Activated CD4-positive, alpha-beta memory T cell treated with anti-CD3 and anti-CD28 coated beads, Interleukin-2, amount 10 ng/mL, durations not matched to agents 7 days and 5 days (primary cell): ENCODE data around the gene IL1RL1. TPM values are rescaled to one million over a fixed set of nuclear protein-coding genes. Genes with fewer than 3 reads are reported as not detected.

Experiments used
- CTCF ChIA-PET: fragments of 350-600 bp; sonication (Branson Sonifier 250); formaldehyde crosslinking; loops from one replicate; lab custom pipeline; 2021; ENCODE audit warnings: antibody characterized with exemption, inconsistent platforms; lab: Charles Lee
- POLR2A ChIA-PET: fragments of 350-600 bp; sonication (Branson Sonifier 250); formaldehyde crosslinking; loops from one replicate; lab custom pipeline; 2021; ENCODE audit warnings: antibody characterized with exemption; lab: Charles Lee
- DNase-seq: peaks from one replicate; pipeline ENCODE4 v3.0.0-alpha.2; 2020
- H3K27ac Mint-ChIP-seq: one replicate; pipeline ENCODE4 v1.8.0; 2021; ENCODE audit warnings: mild to moderate bottlenecking, mixed read lengths
- H3K27me3 Mint-ChIP-seq: one replicate; pipeline ENCODE4 v1.8.0; 2021; ENCODE audit warnings: mixed read lengths
- H3K36me3 Mint-ChIP-seq: one replicate; pipeline ENCODE4 v1.8.0; 2021; ENCODE audit warnings: low read depth, mixed read lengths
- H3K4me1 Mint-ChIP-seq: one replicate; pipeline ENCODE4 v1.8.0; 2021; ENCODE audit warnings: mixed read lengths
- H3K4me3 Mint-ChIP-seq: one replicate; pipeline ENCODE4 v1.8.0; 2021; ENCODE audit warnings: mild to moderate bottlenecking, mixed read lengths
- H3K9me3 Mint-ChIP-seq: one replicate; pipeline ENCODE4 v1.8.0; 2021; ENCODE audit warnings: mixed read lengths
- total RNA-seq, 2 experiments: library from RNA; stranded (reverse); gene quantifications; one replicate each; pipeline ENCODE4 v1.2.3, GENCODE V29; 2021

The IL1RL1 gene
- total RNA-seq, 2 experiments from 2014 or later, result 0.58 to 0.71 TPM

DNA sequence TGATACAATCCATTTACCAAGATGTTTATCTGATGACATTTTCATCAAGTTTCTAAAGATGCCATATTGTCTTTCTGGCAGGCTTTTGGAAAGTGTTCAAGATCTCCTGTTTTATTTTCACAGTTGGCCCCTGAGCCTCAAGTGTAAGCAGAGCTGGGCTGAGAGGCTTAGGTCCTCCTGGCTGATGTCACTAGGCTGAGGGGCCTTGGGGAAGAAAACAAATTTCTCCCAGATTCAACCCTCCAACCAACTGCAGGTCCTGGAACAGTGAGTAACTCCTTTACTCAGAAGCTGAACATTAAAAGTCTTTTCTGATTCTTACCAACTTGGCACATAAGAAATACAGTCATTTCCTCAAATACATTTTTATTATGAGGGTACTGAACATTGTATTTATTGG lies 14.9 kb upstream of the IL1RL1 start:
- Mint-ChIP-seq H3K4me3 (no peak overlapping the region), H3K9me3 (no peaks in the 10 kb centered on the region), H3K4me1 (peaks cover 50% of the 10 kb centered on the region), H3K27ac (no peak overlapping the region), H3K27me3 (peaks cover 20% of the 10 kb centered on the region), H3K36me3 (no peaks in the 10 kb centered on the region)
- no peak for DNase-seq
- ChIA-PET POLR2A (no interaction called here), CTCF (no interaction called here)

DNA sequence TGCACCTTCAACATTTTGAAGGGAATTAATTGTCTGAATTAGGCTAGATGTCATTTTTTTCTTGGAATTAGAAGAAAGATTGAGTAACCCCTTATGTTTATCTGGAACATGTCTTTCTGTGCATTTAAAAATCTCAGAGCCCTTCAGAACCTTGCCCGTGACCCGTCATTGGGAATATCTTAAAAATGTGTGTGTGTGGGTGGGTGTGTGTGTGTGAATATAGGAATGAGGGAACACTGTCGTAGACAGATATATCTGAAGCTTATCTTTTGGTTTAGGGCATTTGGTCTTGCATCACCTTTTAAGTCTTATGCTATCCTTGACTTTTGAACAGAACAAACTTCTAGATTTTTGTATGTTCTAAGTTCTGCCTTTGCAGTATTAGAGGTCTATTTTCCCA lies 13.5 kb upstream of the IL1RL1 start:
- Mint-ChIP-seq H3K4me1 (peaks cover 45% of the 10 kb centered on the region), H3K27ac (no peak overlapping the region), H3K27me3 (peaks cover 18% of the 10 kb centered on the region), H3K9me3 (no peaks in the 10 kb centered on the region), H3K4me3 (no peak overlapping the region), H3K36me3 (no peaks in the 10 kb centered on the region)
- POLR2A ChIA-PET, result no interaction called here
- CTCF ChIA-PET, result interaction anchor here (1.3 kb wide), 1 partner anchor 146 kb away, joined by 3 read pairs; no protein-coding TSS in a partner anchor
- no peak for DNase-seq

DNA sequence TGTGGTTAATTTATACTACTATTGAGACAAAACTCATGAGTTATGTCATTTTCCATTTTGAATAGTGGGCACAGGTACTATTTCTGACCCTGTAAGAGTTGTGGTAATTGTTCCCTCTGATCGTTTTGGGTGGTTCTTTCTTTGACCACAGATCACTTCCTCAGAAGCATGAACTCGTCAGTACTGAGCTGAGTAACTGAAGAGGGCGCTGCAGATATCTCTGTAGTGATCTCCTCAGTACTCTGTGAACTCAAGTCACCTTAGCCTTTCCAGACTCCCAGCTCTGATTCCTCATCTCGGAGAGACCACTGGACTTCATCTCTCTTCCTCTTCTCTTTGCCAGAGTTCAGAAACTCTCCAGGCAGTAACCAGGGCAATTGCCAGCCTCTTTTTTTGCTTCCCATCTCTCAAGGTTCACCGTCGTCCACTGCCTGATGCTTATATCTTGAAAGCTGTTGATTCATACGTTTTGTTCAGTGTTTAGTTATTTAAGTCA lies 9.4 kb upstream of the IL1RL1 start:
- ChIA-PET POLR2A (interaction anchor here (0.7 to 2.3 kb wide), 7 partner anchors 10 to 297 kb away, joined by 3 to 11 read pairs (median 4); no protein-coding TSS in a partner anchor), CTCF (interaction anchor here (0.9 to 2.3 kb wide), 16 partner anchors 10 to 158 kb away, joined by 3 to 13 read pairs (median 5); partner anchors contain the start of gene IL18R1)
- Mint-ChIP-seq H3K27ac (peak overlapping the region; percentile 9), H3K4me1 (peaks cover 42% of the 10 kb centered on the region), H3K36me3 (no peaks in the 10 kb centered on the region), H3K27me3 (peaks cover 26% of the 10 kb centered on the region), H3K9me3 (no peaks in the 10 kb centered on the region), H3K4me3 (peak overlapping the region; percentile 3)
- DNase-seq, result peak; percentile 61

DNA sequence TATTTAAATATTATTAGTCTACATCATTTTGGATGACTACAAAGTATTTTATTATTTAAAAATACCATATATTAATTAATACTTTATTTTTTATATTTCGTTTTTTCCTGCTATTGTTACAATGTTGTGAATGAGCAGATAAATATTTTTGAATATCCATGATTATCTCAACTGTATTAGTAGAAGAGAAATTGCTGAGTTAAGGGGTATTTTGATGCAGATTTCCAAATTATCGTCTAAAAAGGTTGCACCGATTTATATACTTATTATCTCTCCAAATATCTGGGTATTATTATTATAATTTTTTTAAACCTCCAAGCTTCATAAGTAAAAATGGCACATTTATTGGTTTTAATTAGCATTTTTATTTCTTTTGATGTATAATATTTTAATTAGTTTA lies 8.9 kb upstream of the IL1RL1 start:
- no peaks in the 10 kb centered on the region for H3K36me3 Mint-ChIP-seq
- POLR2A ChIA-PET, result interaction anchor here (0.7 to 2.3 kb wide), 6 partner anchors 11 to 298 kb away, joined by 3 to 11 read pairs (median 4); no protein-coding TSS in a partner anchor
- H3K27me3 Mint-ChIP-seq, result peaks cover 26% of the 10 kb centered on the region
- H3K4me1 Mint-ChIP-seq, result peaks cover 42% of the 10 kb centered on the region
- H3K27ac Mint-ChIP-seq, result no peak overlapping the region
- H3K9me3 Mint-ChIP-seq, result no peaks in the 10 kb centered on the region
- no peak for DNase-seq
- no peak overlapping the region for H3K4me3 Mint-ChIP-seq
- CTCF ChIA-PET, result interaction anchor here (1.0 to 2.3 kb wide), 12 partner anchors 10 to 142 kb away, joined by 3 to 13 read pairs (median 6); partner anchors contain the start of gene IL18R1

DNA sequence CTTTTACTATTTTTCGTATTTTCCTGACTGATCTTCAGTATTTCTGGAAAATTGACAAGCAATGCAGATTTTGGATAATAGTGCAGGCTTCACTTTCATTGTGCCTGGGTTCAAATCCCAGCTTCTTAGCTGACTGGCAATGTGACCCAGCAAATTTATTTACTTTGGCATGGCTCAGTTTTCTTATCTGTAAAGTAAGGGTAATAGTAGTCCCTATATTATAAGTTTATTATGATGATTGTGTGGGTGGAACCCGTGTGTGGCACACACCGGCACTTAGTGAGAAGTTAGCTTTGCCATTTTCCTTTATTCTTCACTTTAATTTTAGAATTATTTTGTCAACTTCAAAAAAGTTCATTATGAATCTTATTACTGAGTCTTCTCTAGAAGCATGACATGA lies 7.8 kb upstream of the IL1RL1 start:
- POLR2A ChIA-PET, result no interaction called here
- CTCF ChIA-PET, result interaction anchor here (0.8 to 1.6 kb wide), 3 partner anchors 12 to 146 kb away, joined by 3 to 6 read pairs (median 4); no protein-coding TSS in a partner anchor
- no peak overlapping the region for H3K4me3 Mint-ChIP-seq

DNA sequence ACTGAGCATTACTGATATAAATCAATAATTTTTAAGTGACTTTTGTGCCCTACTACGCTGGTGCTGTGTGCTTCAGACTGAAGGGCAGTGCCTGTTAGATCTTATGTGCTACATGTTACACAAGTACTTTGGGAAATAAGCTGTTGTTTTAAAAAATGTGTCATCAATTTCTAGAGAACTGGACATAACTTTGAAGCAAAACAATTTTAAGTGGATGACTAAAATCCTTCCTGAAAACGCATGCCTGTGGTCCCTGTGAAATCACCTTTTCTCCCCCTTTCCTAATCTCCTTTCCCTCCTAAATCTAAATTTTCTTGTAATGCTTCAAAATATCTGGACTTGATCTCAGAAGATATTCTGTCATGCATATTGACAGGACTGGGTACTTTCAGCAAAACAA lies 7.1 kb upstream of the IL1RL1 start:
- Mint-ChIP-seq H3K9me3 (no peaks in the 10 kb centered on the region), H3K27me3 (peaks cover 16% of the 10 kb centered on the region), H3K36me3 (no peaks in the 10 kb centered on the region), H3K4me3 (no peak overlapping the region), H3K27ac (no peak overlapping the region), H3K4me1 (peaks cover 35% of the 10 kb centered on the region)
- no peak for DNase-seq
- CTCF ChIA-PET, result interaction anchor here (0.8 to 1.6 kb wide), 3 partner anchors 12 to 145 kb away, joined by 3 to 6 read pairs (median 4); no protein-coding TSS in a partner anchor
- POLR2A ChIA-PET, result no interaction called here

More for the DNA sequence above, 7.8 kb upstream of the IL1RL1 start:
- Mint-ChIP-seq H3K27me3 (peaks cover 21% of the 10 kb centered on the region), H3K9me3 (no peaks in the 10 kb centered on the region), H3K36me3 (no peaks in the 10 kb centered on the region), H3K4me1 (peaks cover 41% of the 10 kb centered on the region), H3K27ac (no peak overlapping the region)
- no peak for DNase-seq

DNA sequence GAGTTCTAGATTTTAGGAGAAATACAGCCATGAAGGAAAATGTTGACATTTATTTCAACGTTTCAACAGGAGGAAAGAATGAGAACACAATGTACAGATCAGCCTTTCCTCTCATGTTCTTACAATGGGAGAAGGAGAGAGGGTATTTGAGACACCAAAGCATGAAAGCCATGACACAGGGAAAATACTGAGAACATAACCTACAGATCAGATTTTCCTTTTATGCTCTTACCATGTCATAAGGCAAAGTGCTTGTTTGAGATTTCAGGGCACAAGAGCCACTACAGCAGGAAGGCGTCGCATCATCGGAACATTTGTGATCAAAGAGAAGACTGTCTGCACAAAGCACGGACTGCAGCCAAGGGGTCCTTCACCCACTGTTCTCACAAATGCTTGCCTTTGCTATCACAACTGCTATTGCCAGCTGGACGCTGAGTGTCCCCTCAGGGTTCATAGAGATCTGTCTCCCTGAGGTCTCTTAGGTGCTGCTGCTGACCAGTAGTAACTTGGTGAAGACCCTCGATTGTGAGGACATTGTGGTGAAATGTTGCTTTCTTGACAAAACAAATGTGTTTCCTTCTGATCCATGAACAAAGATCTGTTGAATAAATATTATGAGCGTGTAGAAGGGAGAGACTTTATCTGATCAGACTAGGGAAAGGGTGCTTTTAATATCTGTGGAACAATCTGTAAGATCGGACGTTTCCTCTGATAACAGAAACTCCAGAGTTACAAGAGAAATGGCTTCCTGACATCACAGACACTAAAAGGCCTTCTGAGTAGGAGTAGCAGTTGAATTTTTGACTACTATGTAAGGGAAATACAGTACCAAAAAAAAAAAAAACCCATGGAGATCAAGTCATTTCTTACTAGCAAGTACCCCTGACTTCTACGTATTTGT lies 6.4 kb upstream of the IL1RL1 start:
- no peaks in the 10 kb centered on the region for H3K9me3 Mint-ChIP-seq
- ChIA-PET POLR2A (interaction anchor here (1.4 kb wide), 1 partner anchor 113 kb away, joined by 3 read pairs; no protein-coding TSS in a partner anchor), CTCF (interaction anchor here (0.7 to 1.6 kb wide), 3 partner anchors 13 to 308 kb away, joined by 3 to 4 read pairs (median 4); no protein-coding TSS in a partner anchor)
- no peaks in the 10 kb centered on the region for H3K36me3 Mint-ChIP-seq
- DNase-seq, result no peak
- H3K27ac Mint-ChIP-seq, result no peak overlapping the region
- no peak overlapping the region for H3K4me3 Mint-ChIP-seq
- peaks cover 15% of the 10 kb centered on the region for H3K27me3 Mint-ChIP-seq
- H3K4me1 Mint-ChIP-seq, result peaks cover 31% of the 10 kb centered on the region

DNA sequence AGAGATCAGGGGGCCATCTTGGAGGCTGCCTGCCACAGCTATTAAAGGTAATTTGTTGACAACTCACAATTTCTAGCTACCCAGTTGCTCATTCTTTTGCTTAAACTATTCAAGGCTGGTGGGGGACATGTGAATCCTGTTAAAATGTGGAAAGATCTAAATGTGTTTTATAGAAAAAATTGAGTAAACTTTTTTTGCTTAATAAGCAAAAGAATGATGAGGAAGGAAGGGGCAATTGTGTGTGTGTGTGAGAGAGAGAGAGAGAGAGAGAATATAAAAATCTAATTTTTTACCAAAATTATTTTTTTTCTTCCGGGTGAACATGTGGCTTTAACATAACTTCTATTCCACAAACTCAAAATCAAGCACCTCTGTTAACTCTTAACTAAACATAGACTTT lies 5.2 kb upstream of the IL1RL1 start:
- POLR2A ChIA-PET, result interaction anchor here (1.4 kb wide), 1 partner anchor 112 kb away, joined by 3 read pairs; no protein-coding TSS in a partner anchor
- CTCF ChIA-PET, result interaction anchor here (0.5 to 0.9 kb wide), 3 partner anchors 66 to 309 kb away, joined by 3 to 4 read pairs (median 3); no protein-coding TSS in a partner anchor
- Mint-ChIP-seq H3K27ac (no peak overlapping the region), H3K4me3 (no peak overlapping the region), H3K36me3 (no peaks in the 10 kb centered on the region), H3K4me1 (peaks cover 27% of the 10 kb centered on the region), H3K27me3 (peaks cover 10% of the 10 kb centered on the region), H3K9me3 (no peaks in the 10 kb centered on the region)
- no peak for DNase-seq

DNA sequence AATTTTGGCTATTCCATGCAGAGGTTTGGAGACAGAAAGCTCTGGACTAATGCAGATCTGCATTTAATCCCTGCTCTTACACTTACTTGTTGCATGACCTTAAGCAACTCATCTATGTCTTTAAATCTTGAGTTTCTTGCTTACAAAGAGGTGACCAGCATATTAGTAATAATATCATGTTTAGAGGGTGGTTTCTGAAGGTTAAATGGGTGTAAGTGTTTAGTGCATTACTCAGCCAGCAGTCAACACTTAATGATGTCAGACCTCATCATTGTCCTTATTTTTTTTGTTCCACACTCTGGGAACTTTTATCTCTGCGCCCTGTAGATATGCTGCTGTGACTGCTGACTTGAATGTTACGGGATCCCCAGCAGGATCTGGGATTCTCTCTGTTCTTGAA lies 1.7 kb downstream of the IL1RL1 start:
- ChIA-PET CTCF (interaction anchor here (1.0 kb wide), 1 partner anchor 11 kb away, joined by 3 read pairs; no protein-coding TSS in a partner anchor), POLR2A (no interaction called here)
- no peak overlapping the region for H3K27ac Mint-ChIP-seq
- H3K4me3 Mint-ChIP-seq, result no peak overlapping the region
- no peaks in the 10 kb centered on the region for H3K36me3 Mint-ChIP-seq
- no peak for DNase-seq
- peaks cover 8% of the 10 kb centered on the region for H3K4me1 Mint-ChIP-seq
- peaks cover 2% of the 10 kb centered on the region for H3K27me3 Mint-ChIP-seq
- no peaks in the 10 kb centered on the region for H3K9me3 Mint-ChIP-seq

DNA sequence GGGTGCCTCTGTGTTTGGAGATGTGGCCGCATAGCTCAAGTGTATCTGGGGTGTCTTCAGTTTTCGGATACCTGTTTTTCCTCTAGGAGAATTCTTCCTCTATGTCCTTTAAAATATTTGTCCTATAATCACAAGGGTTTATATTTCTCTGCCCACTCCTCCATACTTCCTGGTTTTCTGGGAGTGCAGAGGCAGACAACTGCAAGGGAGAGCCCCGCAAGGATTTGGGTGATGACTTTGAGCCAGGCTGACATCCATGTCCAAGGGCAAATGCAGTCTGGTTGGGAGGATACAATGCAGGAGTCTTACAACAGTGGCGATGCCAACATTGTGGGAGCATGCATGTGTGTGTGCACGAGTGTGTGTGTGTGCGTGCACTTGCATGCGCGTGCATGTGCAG lies 2.1 kb downstream of the IL1RL1 start:
- Mint-ChIP-seq H3K27ac (no peak overlapping the region), H3K27me3 (peaks cover 2% of the 10 kb centered on the region), H3K4me1 (peaks cover 8% of the 10 kb centered on the region), H3K36me3 (no peaks in the 10 kb centered on the region), H3K9me3 (no peaks in the 10 kb centered on the region), H3K4me3 (no peak overlapping the region)
- POLR2A ChIA-PET, result no interaction called here
- DNase-seq, result no peak
- CTCF ChIA-PET, result no interaction called here

DNA sequence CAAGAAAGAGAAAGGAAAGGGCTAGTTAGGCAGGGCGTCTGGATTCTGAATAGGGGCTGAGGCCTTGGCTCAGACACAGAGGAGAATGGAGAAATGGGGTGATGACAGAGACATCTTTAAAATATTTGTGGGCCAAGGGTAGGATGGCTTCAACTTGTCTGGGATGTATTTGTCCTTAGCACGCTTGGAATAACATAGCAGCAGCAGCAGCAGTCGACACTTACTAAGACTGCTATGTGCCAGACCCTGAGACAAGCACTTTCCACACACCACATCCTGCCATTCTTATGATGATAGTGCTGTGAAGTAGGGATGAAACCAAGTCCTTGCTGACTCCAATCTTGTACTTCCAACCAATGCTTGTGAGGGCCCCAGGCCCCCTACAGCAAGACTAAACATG lies 2.6 kb downstream of the IL1RL1 start:
- no peak overlapping the region for H3K4me3 Mint-ChIP-seq
- ChIA-PET POLR2A (no interaction called here), CTCF (no interaction called here)
- H3K27me3 Mint-ChIP-seq, result peaks cover 2% of the 10 kb centered on the region
- DNase-seq, result no peak
- no peaks in the 10 kb centered on the region for H3K36me3 Mint-ChIP-seq
- H3K4me1 Mint-ChIP-seq, result peaks cover 8% of the 10 kb centered on the region
- H3K9me3 Mint-ChIP-seq, result no peaks in the 10 kb centered on the region
- H3K27ac Mint-ChIP-seq, result no peak overlapping the region

DNA sequence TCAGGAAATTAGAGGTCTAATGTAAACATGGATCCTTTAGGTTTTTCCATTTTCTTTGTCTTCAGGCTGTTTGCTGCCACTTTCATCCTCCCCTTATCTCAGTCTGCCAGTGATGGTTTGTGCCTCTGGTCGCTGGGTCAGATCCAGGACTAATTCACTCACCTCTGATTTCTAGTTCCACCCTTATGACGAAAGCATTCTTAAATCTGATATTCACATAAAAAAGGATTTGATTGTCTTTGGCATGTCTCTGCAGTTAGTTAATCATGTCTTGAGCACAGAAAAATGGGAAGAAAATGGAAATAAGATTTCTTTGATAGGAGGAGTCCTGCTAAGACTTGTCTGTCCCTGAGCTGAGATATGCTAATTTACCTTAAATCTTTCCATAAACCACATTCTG lies 4.6 kb downstream of the IL1RL1 start:
- H3K4me1 Mint-ChIP-seq, result peaks cover 8% of the 10 kb centered on the region
- DNase-seq, result no peak
- peaks cover 2% of the 10 kb centered on the region for H3K27me3 Mint-ChIP-seq
- H3K9me3 Mint-ChIP-seq, result no peaks in the 10 kb centered on the region
- no peaks in the 10 kb centered on the region for H3K36me3 Mint-ChIP-seq
- no peak overlapping the region for H3K27ac Mint-ChIP-seq
- POLR2A ChIA-PET, result no interaction called here
- H3K4me3 Mint-ChIP-seq, result no peak overlapping the region
- CTCF ChIA-PET, result no interaction called here

DNA sequence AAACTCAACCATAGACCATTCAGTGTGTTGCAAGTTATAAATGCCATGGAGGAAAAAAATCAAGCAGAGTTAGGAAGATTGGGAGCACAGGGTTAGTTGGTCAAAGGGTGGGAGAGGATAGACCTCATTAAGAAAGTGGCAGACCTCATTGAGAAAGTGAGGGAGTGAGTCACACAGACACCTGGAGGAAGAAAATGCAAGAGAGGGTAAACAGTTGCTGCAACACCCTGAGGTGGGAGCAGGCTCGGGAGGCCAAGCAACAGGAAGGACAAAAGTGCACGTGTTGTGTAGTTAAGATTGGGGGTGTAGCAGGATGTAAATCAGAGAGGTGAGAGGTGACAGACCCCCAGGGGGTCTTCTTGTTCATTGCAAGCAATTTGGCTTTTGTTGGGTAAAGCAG lies 6.4 kb downstream of the IL1RL1 start:
- Mint-ChIP-seq H3K4me3 (no peak overlapping the region), H3K9me3 (no peaks in the 10 kb centered on the region), H3K4me1 (peaks cover 4% of the 10 kb centered on the region), H3K27ac (no peak overlapping the region), H3K27me3 (peaks cover 2% of the 10 kb centered on the region), H3K36me3 (no peaks in the 10 kb centered on the region)
- DNase-seq, result no peak
- CTCF ChIA-PET, result interaction anchor here (1.2 kb wide), 1 partner anchor 66 kb away, joined by 3 read pairs; no protein-coding TSS in a partner anchor
- POLR2A ChIA-PET, result no interaction called here
